GM19395 (cell line): Measurements from ENCODE around the gene TBC1D10A.
A peak's percentile ranks its signal among the peaks of the same experiment; 100 is the strongest.

ENCODE experiments used
- ATAC-seq: cut with Tn5 transposase; IDR thresholded peaks from one replicate; pipeline ENCODE4 v1.9.1; 2021; ENCODE audit warnings: mild to moderate bottlenecking, moderate library complexity; ENCODE audit not compliant: unreplicated experiment

TBC1D10A gene

DNA sequence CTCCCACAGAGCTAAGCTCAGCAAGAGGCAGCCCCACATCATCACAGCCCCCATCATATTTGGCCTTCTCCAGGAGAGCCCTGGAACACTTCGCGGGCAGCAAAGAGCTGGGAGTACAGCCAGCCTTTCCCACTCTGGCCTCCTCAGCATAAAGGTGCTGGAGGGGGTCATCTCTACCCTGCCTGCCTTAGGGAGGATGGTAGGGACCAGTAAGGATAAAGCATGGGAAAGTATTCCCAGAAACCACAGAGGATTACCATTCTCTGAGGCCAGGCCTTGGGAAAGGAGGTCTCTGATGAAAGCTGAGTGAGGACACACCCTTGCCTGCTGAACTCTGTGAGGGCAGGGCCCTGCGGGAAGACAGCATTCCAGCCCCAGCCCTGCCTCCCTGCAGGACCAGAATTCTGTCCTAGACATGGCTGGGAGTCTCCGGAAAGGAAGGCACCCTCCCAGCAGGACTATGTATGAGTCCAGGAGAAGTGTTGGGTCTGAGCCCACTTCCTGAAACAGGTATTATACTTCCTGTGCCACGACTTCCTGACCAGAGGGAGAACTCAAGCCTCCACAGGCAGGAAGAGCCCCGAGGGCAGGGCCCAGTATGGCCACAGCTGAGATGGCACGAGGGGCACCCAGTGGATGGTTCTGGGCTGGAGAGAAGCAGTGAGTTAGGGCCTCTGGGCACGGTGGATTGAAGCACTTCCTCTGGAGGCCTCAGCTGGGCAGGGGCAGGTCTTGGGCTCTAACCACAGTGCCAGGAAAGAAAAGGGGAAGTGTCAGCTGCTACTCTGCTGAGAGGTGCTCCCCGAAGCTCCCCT lies 24.5 kb downstream of the TBC1D10A start:
- no peak for ATAC-seq

DNA sequence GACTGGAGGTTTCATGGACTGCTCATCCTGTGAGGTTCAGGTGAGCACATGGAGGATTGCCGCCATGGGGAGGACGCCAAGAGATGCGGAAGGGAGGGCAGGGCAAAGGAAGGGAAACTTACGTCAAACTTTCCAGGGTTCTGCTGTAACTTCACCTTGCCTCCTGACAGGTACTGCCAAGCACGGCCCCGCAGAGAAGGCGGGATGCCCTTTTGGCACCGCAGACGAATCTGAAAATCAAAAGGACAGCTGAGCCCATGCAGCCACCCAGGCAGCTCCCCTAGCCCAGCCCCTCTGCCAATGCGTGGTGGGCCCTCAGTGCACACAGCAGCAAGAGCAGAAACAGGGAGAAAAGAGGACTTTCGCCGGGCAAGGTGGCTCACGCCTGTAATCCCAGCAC lies 27.4 kb downstream of the TBC1D10A start:
- no peak for ATAC-seq

DNA sequence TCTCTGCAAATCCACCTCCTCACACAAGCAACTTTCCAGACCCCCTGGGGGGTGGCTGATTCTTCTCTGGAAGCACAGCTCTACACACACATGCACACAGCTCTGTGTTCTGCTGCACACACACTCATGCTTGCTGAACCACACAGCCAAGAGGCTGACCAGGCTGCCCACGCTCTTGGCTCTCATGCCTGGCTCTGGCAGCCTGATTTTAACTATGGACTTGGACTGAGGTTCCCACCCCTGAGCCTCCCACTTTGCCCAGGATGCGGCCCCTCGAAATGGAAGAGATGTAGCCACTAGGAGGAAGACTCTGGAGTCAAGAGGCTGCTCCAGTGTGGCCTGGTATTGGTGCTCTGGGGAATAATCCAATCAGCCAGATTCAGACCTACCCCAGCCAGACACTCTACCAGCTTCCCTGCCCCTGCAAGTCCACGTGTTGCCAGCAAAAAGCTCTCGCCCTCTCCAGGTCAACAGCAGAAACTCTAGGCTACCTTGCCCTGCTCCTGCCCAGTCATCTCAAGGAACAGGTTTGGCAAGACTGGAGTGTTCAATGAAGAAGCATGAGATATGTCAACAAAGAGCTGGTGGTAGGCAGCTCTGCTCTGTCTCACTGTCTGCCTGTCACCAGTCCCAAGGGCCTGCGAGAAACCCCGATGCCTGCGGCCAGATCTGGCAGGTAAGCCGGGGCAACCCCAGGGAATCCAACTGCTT lies 28.6 kb downstream of the TBC1D10A start:
- no peak for ATAC-seq

DNA sequence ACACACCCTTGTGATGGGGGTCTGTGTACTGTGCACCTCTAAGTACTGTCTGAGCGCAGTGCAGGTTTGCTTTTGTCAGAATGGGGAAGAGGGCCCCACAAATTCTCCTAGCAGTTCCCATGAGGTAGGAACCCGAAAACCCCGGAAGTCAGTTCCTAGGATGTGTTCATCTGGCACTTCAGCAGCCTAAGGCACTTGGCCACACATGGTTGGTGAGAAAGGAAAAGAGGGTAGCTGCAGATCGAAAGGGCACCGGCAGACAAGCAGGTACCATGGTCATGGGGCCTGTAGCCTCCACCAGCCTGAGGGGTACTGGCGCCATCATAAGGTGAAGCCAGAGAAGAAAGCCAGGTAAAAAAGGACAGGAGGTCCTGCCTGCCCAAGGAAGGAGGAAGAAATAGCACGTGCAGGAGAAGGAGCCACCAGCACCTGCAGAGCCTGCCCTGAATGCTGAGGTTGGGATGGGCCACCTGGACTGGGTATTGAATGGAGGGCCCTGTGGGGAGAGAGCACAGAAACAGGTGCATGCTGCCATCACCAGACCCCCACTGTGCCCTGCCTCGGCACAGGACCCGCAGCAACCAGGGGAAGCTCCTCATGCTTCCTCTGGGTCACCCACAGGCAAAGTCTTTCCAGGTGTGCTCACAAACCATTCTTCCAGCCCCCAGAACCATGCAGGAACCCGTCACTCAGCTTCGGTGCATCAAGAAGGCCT lies 29.3 kb downstream of the TBC1D10A start:
- ATAC-seq = no peak

DNA sequence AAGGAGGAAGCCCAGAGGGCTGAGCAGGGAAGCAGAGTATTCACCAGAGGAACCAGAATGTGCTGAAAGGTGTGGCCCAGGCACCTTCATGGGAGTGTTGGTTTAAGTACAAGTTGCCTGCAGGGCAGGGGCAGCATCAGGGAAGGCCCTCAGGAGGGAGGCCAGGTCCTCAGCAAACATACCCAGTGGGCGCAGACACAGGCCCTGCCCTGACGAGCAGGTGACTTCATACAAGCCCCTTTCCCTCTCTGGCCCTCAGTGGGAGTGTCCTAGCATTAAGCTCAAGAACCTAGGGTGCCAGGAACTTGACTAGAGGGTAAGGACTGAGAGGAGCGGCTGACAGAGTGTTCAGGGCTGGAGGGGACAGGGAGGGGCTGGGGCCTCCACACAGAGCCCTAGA lies 29.9 kb downstream of the TBC1D10A start:
- ATAC-seq = no peak

DNA sequence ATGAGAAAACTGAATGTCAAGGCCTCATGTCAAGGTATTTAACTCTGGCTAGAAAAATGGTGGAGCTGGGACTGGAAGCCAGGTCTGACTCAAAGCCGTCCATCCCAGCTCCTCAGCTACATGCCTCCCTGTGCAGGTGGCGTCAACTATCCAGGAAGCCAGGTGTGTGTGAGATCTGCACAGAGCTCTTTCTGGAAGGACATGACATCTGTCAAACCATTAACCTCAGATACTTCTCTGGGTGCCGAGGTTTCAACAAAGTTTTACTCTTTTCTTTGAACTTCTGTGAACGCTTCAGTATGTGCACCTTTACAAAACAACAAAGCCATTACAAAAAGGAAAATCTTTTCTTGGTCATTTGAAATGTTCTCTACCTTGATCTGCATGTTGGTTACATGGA lies 30.4 kb downstream of the TBC1D10A start:
- ATAC-seq = no peak

DNA sequence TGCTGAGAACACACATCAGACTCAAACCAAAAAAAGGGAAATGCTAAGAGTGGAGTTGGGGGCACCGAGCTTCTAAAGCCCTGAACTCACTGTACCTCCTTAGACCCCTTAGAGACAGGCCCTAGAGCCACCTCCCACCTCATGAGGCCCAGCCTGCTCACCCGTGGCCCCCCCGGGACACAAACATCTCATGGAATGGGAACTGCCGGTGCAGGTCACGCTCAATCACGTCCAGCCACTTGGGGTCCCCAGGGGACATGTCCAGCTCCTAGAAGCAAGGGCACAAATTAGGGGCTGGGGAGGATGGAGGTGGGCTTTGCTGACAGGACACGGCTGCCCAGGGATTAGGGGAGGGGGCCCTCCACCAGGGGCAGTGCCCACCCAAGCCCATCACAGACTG lies 31.2 kb downstream of the TBC1D10A start:
- ATAC-seq = no peak

DNA sequence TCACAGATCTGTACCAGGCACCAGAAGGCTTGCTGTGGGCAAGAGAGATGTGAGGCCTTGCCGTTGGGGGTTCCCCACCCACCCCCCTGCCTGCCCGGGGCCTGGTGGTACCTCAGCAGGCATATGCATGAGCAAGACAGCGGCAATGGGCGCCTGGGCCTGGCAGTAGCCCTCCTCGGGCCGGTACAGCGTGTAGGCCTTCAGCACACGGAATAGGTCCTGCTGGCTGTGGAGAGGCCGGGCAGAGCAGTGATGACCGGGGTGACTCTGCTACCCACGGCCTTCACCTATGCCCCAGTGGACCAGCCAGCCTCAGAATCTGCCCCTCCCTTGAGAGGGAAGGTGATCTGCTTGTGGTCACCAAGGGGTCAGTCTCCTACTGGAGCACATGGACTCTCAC lies 31.9 kb downstream of the TBC1D10A start:
- no peak for ATAC-seq

DNA sequence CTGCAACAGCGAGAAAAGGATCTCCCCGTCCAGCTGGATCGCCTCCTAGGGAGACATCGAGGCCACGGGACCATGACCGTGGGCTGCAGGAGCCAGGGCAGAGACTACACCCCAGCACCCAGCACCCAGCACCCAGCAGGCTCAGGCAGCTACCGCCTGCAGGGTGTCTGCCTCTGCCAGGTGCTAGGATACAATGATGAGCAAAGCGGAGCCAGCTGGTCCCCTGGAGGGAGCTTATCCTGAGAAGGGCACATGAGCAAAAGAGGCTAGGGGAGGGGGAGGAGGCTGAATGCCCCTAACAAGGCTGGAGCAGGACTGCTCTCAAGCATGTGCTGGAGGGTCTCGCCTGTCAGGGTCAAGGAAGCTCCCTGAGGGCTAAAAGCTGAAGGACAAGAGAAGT lies 32.7 kb downstream of the TBC1D10A start:
- no peak for ATAC-seq

DNA sequence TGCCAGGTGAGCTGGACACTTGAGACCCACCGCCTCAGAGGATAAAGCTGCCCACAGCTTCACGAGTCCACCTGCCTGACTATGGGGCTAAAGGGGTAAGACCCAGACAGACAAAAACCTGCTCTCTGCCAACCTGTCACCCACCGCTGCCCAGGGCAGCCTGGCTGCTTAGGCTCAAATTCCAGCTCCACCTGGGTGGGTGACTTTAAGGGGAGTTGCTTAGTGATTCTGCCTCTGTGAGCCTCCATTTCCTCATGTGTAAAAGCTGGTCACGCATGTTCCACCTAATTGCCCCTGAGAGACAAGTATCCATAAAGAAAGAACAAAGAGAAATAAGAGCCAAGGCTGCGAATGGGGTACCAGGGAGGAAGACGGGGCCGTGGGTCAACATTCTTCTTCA lies 33.7 kb downstream of the TBC1D10A start:
- ATAC-seq = no peak

DNA sequence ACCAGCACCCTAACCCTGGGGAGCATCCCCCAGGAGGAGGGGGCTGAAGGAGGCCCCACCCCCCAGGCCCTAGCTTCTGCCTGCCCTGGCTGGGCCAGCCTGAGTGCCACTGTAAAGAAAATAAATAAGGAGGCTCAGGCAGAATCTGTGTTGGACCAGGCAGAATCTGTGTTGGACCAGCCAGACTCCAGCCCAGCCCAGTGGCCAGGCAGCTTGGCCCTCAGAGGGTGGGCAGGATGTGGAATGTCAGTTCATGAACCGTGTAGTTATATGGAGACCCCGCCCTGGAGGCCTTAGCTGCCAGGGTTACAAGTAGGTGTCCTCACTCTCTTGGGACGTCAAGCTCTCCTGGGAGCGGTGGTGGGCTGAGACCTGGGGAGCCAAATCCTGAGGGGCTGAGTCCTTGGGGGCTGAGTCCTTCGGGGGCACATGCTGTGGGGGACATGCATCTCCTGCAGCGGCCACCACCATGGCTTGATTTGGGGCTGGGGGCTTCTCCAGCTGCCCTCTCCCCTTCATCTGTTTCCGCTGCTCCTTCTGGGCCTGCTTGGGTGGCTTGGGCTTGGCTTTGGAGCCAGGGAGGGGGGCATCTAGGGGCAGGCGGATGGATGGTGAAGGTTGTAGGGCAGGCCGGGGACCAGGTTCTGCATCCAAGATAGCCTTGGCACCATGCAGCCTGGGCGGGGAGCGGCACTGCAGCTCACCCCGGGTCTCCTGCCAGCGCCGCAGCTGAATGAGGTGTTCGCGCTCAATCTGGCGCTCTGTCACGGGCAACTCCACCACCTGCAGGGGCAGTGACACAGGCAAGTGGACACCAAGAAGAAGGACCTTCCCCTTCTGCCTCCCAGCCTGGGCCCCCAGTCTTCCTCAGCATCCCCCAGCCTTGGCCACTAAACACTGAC lies 34.4 kb downstream of the TBC1D10A start:
- no peak for ATAC-seq

DNA sequence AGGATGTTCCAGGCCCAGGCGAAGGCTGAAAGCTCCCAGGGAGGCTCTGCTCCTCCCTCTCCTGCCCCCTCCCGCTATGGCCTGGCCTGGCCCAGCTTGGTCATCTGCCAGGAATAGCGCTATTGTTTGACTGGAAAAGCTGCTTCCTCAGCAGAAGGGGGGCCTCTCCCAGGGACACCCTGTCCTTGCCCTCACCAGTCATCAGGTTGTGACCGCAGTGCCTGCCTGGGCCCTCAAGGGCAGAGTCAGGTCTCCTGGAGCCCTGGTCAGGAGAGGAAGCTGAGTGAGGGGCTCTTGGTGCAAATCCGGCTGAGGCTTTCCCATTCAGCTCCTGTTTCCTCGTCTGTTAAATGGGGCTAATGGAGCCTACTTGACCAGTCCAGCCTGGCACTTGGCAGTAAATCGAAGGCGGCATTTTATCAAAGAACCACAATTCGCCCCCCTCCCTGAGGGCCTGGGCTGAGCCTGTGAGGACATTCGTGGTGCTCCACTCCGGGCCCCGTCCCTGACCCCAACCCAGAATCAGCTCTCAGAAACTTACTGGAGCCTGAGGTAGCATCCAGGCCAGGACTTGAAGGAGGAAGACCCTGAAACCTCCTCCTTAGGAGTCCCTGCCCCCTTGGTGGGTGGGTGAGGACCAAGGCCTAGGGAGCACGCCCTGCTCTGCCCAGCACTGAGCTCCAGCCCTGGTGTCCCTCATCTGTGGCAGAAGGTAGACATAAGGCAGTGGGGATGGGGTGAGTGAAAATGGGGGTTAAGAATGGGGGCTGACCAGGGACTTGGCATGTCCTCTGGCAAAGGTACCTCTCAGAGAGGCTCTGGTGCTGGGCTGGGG lies 35.5 kb downstream of the TBC1D10A start:
- no peak for ATAC-seq

DNA sequence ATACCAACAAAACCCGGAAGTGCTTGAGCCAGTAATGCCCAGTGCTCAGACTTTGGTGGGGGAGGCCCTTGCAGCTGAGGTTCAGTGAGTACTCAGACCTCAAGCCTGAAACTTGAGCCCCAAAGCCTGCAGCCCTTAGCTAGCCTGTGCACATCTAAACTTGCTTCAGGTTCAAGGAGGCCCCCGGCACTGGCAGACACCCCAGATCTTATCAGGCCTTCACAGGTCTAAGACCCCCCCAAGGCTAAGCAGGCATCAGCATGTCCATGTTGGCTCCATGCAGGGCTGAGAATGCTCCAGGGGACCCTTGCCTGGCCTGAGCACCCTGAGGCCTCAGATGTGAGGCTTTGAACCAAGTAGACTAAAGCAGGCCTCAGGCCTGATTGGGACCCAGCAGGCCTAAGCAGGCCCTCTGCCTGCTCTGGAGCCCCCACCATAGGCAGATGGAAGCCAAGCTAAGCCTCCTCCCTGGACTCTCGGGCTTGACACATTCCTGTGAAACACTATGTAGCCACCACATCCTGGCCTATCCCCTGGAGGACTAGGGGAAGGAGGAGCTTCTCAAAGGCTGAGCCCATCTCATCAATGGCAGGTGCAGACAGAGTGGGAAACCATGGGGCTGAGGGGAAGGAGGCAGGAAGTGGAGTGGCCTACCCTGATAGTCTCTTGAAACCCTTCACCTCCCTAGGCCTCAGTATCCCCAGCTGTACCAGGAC lies 36.2 kb downstream of the TBC1D10A start:
- peak; percentile 11 for ATAC-seq

DNA sequence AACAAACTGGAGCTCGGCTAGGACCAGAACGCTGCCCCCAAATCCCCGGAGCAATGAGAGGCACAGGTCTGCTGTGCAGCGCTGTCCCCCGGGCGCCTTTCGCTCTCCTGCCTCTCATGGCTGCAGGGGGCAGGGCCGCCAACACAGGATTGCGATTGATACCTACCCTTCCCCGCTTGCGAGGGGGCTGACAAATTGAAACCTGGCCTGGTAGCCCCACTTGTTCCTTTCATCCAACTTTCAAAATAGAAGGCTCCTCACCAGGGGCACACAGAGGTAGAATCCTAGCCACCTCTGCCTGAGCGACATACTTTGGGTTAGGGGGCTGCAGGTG lies 36.8 kb downstream of the TBC1D10A start:
- peak; percentile 26 for ATAC-seq

DNA sequence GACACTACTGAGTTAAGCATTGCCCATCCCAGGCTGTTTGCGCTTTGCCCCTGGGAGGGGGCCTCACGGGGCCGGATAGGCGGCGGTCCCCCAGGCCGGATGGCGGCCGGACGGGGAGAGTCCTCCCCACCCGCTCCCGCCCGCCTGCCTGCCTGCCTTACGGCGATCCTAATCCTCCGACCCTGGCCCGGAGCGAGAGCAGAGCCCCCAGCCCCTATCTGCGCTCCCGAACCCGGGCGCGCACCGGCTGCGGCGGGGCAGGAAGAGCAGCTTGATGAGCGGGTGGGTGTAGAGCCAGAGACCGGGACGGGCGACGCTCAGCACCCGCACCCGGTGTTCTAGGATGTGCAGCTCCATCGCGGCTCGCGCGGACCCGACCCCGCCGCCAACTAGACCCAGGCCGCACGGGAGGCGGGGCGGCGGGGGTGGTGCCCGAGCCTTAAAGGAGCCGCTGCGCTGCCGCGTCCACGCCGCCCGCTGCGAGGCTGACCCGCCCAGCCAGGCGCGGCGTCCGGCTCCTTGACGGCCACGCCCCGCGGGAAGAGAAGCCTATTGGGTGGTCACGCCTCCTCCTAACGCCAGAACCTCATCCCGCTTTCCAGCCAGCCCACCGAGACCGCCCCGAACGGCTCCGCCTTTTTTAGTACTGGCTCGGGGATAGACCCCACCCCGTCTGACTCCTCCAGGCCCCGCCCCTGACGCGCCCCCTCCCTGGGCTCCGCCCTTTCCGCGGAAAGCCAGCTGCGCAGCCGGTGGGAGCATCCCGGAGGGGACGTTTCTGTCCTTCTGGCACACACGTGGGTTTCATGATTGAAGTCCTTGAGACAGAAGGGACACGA lies 37.4 kb downstream of the TBC1D10A start, which contains the start of gene CASTOR1:
CASTOR1 (minus strand) TSS at position 365 of the 839 bp plus-strand sequence; CDS start at position 357, 8 bp downstream.
- ATAC-seq = peak; percentile 69

DNA sequence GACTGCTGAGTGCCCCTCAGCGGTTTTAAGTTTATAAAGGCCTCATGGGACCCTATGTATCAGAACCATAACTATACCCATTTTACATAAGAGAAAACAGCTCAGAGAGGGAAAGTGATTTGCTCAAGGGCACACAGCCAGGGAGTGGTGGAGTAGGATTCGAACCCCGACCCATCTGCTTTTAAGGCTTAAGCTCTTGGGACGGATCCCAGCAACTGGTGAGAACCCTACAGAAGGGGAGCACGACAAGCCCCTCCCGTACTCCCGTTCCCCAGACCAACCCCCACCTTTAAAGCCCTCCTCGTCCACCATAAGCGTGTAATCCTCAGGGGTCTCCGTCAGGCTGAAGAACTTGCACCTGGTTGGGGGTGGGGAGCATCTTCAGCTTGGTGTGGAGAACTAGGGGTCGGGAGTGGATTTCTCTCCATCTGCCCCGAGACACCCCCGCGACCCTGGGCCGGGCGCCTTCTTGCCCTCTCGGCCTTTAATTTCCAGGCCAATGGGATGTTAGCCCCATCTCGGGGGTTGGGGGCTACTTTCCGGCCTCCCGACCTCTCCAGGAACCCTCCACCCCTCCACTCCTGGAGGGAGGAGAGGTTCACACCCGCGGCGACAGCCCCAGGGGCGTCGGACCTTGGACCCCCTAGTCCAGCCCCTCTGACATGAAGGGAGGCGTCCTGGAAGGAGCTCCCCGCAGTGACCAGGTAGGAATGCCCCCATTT lies 38.2 kb downstream of the TBC1D10A start:
- no peak for ATAC-seq

DNA sequence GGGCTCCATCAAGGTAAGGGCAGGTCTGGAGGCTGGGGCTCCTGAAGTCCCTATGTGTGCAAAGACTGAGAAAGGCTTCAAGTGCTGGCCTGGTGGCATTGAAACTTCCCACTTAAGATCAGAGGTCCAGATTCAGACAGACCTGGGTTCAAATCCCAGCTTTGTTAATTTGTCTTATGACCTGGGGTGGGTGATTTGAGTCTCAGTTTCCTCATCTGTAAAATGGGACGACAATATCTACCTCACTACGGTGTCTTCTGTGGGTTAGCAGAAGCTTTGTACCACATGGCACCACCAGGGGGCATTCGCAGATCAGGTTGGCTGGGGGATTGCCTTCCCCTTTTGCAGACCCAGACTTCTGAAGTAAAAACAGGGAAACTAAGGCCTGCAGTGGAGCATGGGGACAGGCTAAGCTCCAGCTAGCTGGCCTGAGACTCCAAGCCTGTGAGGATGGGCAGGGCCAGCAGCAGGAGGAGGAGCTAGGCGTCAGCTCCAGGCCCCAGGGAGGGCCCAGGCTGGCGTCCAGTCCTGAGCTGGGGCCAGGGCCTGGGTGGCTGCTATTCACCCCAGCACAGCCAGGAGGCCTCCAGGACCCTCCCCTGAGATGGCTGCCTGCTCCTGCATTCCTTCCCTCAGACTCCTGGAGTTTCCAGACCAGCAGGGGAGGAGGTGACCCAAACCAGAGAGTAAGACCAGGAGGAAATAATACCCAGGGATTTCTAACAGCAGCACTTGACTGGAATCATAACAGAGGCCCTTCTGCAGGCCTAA lies 38.9 kb downstream of the TBC1D10A start:
- ATAC-seq = no peak
